GM21526 (cell line): Measurements from ENCODE around the gene AHNAK.

Experiments
- ATAC-seq: cut with Tn5 transposase; IDR thresholded peaks from one replicate; pipeline ENCODE4 v1.9.1; 2021; ENCODE audit warnings: moderate library complexity; ENCODE audit not compliant: unreplicated experiment, low FRiP score

Gene AHNAK

DNA sequence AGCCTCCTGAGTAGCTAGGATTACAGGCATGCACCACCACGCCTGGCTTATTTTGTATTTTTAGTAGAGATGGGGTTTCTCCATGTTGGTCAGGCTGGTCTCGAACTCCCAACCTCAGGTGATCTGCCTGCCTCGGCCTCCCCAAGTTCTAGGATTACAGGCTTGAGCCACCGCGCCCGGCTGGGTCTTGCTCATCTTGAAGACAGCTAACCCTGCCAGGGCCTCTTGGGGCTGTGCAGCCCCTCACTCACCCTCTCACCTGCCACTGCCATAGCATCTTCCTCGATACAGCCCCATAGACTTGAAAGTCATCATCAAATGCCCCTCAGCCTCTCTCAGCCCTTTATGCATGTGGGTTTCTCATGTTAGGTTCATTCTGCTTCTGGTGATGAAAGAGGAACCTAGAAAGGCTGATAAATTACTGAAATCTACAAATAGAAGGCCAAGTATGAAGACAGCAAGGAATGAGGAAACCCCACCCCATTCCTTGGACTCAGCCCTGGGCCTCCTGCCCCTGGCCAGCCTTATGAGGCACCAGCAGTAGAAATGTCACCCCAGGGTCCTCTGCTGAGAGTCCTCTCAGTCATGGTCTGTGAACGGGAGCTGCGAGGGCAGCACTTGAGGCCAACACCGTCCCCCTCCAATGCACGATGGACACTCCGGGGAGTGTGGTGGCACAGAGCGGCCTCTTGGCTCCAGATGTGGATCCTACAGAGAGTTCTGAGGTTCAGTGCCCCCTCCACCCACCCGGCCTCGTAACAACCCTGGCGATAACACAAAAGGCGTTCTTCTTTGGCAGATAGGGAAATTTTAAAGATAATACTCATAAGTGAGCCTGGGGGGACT lies 103.0 kb downstream of the AHNAK start:
- no peak for ATAC-seq

- no peak for ATAC-seq
Measured at GRCh38 chr11:62439785-62440602, 106.6 kb downstream of the AHNAK start.

- ATAC-seq: no peak
Measured at GRCh38 chr11:62438641-62439040, 108.0 kb downstream of the AHNAK start.

DNA sequence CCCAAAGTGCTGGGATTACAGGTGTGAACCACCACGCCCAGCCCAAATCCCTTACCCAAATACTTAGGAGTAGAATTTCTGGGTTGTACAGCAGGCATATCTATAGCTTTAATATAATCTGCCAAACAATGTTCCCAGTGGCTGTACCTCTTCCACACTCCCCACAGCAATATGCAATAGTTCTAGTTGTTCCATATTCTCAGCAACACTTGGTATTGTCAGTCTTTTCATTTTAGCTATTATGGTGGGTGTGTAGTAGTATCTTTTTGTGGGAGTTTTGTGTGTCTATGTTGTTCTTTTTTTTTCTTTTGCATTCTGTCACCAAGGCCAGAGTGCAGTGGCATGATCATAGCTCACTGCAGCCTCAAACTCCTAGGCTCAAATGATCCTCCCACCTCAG lies 109.0 kb downstream of the AHNAK start:
- ATAC-seq: no peak

DNA sequence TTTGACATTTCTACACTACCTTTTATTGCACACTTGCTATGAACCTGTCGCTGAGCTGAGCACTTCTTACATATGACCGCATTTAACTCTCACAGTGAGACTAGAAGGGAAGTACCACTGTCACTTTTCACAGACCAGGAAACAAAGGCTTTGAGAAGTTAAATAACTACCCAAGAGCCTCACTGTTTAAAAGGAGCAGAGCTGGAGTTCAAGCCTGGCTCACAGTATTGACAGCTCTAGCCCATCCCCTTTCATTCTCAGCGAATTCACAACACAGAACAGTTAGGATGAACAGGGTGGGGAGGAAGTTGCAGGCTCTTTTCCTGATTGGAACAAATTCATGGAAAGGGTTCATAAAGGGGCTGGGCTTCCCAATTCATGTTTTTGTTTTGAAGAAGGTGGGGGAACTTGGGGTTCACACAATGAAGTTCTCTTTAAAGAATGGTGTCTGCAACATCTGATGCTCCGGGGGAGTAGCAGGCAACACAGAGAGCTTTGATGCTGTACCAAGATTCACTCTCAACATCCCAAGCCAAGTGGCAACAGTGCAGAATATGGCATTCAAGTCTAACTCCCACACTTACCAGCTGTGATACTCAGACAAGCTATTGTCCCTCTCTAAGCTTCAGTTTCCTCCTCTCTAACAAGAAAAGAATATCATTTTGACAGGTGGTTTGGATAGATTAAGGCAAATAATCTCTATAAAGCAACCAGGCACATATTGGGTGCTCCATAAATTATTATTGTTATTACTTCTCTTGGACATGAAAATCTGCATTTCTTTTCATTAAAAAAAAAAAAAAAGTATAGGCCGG lies 110.6 kb downstream of the AHNAK start:
- ATAC-seq: no peak

GRCh38 chr11:62433904-62434276 lies 112.7 kb downstream of the AHNAK start:
- no peak for ATAC-seq

- ATAC-seq: no peak
Measured at GRCh38 chr11:62433141-62433903, 113.3 kb downstream of the AHNAK start.

GRCh38 chr11:62432695-62433094 lies 113.9 kb downstream of the AHNAK start:
- ATAC-seq: no peak

GRCh38 chr11:62431171-62431901 lies 115.3 kb downstream of the AHNAK start:
- ATAC-seq: no peak

- no peak for ATAC-seq
Measured at GRCh38 chr11:62430425-62430824, 116.2 kb downstream of the AHNAK start.

GRCh38 chr11:62428871-62429560 lies 117.6 kb downstream of the AHNAK start:
- no peak for ATAC-seq

DNA sequence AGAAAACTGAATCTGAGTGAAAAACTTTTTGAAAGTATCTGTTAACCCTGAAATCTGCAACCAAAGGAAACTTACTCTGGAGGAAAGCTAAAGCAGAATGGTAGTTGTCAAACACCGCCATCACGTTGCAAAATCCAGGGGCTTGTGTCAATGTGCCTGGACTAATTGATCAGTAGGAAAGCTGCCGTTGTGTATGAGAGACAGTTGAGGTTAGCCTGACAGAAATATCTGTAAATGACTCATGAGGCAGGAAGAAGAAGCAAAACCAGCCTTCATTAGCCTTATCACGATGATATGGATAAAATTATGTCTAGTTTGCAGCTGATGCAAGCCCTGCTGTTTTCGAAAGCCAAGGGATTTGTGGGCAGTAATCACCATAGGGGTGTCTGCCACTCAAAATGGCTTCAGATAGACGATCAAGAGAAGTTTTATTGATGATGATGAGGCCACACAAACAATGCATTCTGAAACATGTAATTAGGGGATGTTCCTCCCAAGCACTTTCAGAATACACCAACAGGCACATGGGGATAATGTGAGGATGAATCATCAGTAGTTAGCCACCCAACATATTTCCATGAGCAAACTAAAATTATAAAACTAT lies 118.9 kb downstream of the AHNAK start:
- no peak for ATAC-seq

- ATAC-seq: no peak
Measured at GRCh38 chr11:62423012-62423411, 123.6 kb downstream of the AHNAK start.

DNA sequence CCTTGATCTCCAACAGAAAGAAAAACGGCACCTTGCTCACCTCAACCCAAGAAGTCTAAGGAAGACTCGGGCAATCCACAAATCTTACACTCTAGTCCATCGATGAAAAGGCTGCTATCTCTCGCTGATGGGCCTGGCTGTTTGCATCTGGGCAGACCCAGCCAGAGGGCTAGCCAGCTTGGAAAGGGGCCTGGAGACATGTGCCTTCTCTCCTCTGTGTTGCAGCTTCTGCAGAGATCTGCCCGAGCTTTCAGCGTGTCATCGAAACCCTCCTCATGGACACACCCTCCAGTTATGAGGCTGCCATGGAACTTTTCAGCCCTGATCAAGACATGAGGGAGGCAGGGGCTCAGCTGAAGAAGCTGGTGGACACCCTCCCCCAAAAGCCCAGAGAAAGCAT lies 124.6 kb downstream of the AHNAK start:
- no peak for ATAC-seq

- no peak for ATAC-seq
Measured at GRCh38 chr11:62420882-62421281, 125.7 kb downstream of the AHNAK start.

DNA sequence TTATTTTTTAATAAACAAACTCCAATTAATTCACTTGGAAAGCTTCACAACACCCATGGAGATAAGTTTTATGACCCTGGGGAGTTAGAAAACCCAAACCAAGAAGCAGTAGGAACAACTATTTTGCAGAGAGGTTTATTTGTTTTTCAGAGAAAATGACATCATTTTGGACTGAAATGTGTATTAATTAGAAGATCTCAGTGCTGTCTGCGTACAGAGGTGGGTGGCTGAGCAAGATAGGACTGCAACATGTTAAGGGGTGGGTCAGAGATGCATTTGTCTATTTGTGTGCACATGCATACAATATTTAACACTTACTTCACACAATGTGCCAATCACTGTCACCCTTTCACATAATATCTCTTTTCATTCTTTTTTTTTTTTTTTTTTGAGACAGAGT lies 126.7 kb downstream of the AHNAK start:
- no peak for ATAC-seq

DNA sequence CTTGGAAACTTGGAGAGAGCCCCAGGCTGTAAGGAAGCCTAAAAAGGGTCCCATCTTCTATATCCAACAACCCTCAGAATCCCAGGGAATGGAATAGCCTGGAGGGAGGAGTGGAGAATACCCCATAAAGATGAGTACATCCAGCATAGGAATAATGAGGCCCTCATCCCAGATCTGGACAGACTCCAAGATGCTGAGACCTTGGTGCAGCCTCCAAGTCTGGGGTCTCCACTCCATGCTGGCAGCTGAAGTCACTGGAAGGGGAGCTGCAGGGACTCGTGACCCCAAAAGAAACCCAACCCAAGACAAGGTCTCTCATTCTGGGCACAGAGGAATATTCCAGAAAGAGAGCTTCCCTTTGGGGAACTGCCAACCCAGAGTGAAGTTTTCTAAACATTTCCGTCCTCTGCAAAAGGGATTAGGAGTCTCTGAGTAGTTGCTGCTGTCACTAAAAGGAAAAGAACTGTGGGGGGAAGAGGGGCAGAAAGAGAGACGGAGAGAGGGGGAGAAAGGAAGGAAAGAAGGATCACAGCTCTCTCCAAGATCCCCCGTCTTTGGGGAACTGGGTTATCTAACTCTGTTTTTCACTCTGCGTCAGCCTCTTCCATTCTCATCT lies 127.2 kb downstream of the AHNAK start:
- no peak for ATAC-seq

GRCh38 chr11:62418733-62419132 lies 127.9 kb downstream of the AHNAK start, which contains the start of gene SCGB1A1:
Gene SCGB1A1, plus strand, starts transcription at chr11:62419033. Its CDS starts 63 bp downstream, at chr11:62419096.
- no peak for ATAC-seq
